Endometrium (tissue), 2 donors: ENCODE measurements around the gene TPRN.

Experiments used
- FAIRE-seq: peaks from 2 replicates; lab custom pipeline; 2012; peaks lifted over from hg19 to GRCh38; lab: Jason Lieb, UNC
- donor health status: control.
- donor health status: control.

Gene TPRN

GRCh38 chr9:137235424-137236237 lies 35.1 kb upstream of the TPRN start:
- FAIRE-seq = no peak

- no peak for FAIRE-seq
These were observed 34.4 kb upstream of the TPRN start for GRCh38 chr9:137234758-137235423.

GRCh38 chr9:137234055-137234697 lies 33.6 kb upstream of the TPRN start:
- no peak for FAIRE-seq

- no peak for FAIRE-seq
These were observed 32.8 kb upstream of the TPRN start for GRCh38 chr9:137233143-137233980.

- FAIRE-seq = no peak
These were observed 32.0 kb upstream of the TPRN start for GRCh38 chr9:137232510-137232909.

- no peak for FAIRE-seq
These were observed 31.6 kb upstream of the TPRN start for GRCh38 chr9:137232101-137232500.

- FAIRE-seq = no peak
These were observed 31.0 kb upstream of the TPRN start for GRCh38 chr9:137231372-137232039.

- no peak for FAIRE-seq
These were observed 30.3 kb upstream of the TPRN start, which contains the start of gene SLC34A3 for GRCh38 chr9:137230705-137231371. Gene SLC34A3 (plus strand): TSS chr9:137230901. CDS start chr9:137231703, 802 bp downstream.

GRCh38 chr9:137229903-137230704 lies 29.6 kb upstream of the TPRN start:
- no peak for FAIRE-seq

GRCh38 chr9:137228968-137229896 lies 28.7 kb upstream of the TPRN start:
- no peak for FAIRE-seq

- no peak for FAIRE-seq
These were observed 28.0 kb upstream of the TPRN start for GRCh38 chr9:137228506-137228967.

GRCh38 chr9:137227853-137228505 lies 27.4 kb upstream of the TPRN start:
- FAIRE-seq = no peak

GRCh38 chr9:137227054-137227852 lies 26.7 kb upstream of the TPRN start, which contains the start of gene RNF224:
Gene RNF224 (plus strand): TSS chr9:137227502. CDS start chr9:137228336, 834 bp downstream.
- no peak for FAIRE-seq

GRCh38 chr9:137226338-137227053 lies 26.0 kb upstream of the TPRN start:
- FAIRE-seq = no peak

GRCh38 chr9:137225699-137226331 lies 25.3 kb upstream of the TPRN start:
- no peak for FAIRE-seq
